IMR-90 (cell line): ENCODE data around the gene ITPK1. TPM values are rescaled to one million over a fixed set of nuclear protein-coding genes. Genes with fewer than 3 reads are reported as not detected.

Experiments used
- ATAC-seq: fragments of 200-7000 bp; cut with Tn5 transposase; 2 replicates; pipeline ENCODE4 v1.9.1; 2020; ENCODE audit warnings: low read depth, mild to moderate bottlenecking, moderate library complexity
- BruUV-seq: library from RNA; stranded (reverse); fragments of 400-500 nt; replicated peaks from 2 replicates; lab custom pipeline; 2021; lab: Mats Ljungman, UMichigan
- CTCF ChIA-PET: fragments of 300-600 bp; formaldehyde crosslinking; extraction: SDS; loops from one replicate; lab custom pipeline; 2021; ENCODE audit warnings: antibody characterized with exemption; lab: Yijun Ruan, JAX
- POLR2A ChIA-PET: fragments of 300-600 bp; sonication (Branson Sonifier 250); formaldehyde crosslinking; loops from one replicate; lab custom pipeline; 2022; ENCODE audit warnings: antibody characterized with exemption; ENCODE audit not compliant: unreplicated experiment; lab: Charles Lee
- DNase-seq: peaks from one replicate; pipeline ENCODE4 v3.0.0; 2013
- H2AFZ ChIP-seq: replicated peaks from 2 replicates; pipeline ENCODE3; 2013; ENCODE audit warnings: low read length, mild to moderate bottlenecking; ENCODE audit not compliant: poor library complexity
- H2AK5ac ChIP-seq: 2 replicates; pipeline ENCODE4 v1.6.1; 2013; ENCODE audit warnings: low read depth, low read length, inconsistent platforms
- H2AK9ac ChIP-seq: replicated peaks from 2 replicates; pipeline ENCODE3; 2013; ENCODE audit warnings: mild to moderate bottlenecking, low read depth, low read length, moderate library complexity; ENCODE audit not compliant: poor library complexity
- H2BK120ac ChIP-seq: 2 replicates; pipeline ENCODE4 v1.6.1; 2013; ENCODE audit warnings: low read depth, low read length, inconsistent platforms
- H2BK15ac ChIP-seq: 3 replicates; pipeline ENCODE4 v1.6.1; 2013; ENCODE audit warnings: low read depth, low read length, inconsistent platforms
- H2BK20ac ChIP-seq: 2 replicates; pipeline ENCODE4 v1.6.1; 2013; ENCODE audit warnings: low read depth, mild to moderate bottlenecking, inconsistent platforms, low read length, moderate library complexity
- H2BK5ac ChIP-seq: 2 replicates; pipeline ENCODE4 v1.6.1; 2013; ENCODE audit warnings: mild to moderate bottlenecking, low read depth, low read length, inconsistent platforms; ENCODE audit not compliant: poor library complexity, severe bottlenecking
- H3K14ac ChIP-seq: replicated peaks from 2 replicates; pipeline ENCODE4 v1.6.1; 2013; ENCODE audit warnings: low read depth, low read length, inconsistent platforms
- H3K18ac ChIP-seq: 2 replicates; pipeline ENCODE4 v1.6.1; 2013; ENCODE audit warnings: low read depth, low read length, control low read depth
- H3K23ac ChIP-seq: 2 replicates; pipeline ENCODE4 v1.6.1; 2013; ENCODE audit warnings: low read depth, low read length, inconsistent platforms
- H3K27ac ChIP-seq: 2 replicates; pipeline ENCODE4 v1.5.1; 2013; ENCODE audit warnings: mild to moderate bottlenecking, control low read depth, low read length; ENCODE audit not compliant: insufficient read depth
- H3K27me3 ChIP-seq: 2 replicates; pipeline ENCODE4 v1.6.1; 2013; ENCODE audit warnings: low read length; ENCODE audit not compliant: control insufficient read depth, insufficient read depth
- H3K36me3 ChIP-seq: 2 replicates; pipeline ENCODE4 v1.6.1; 2013; ENCODE audit warnings: low read length, mixed read lengths; ENCODE audit not compliant: control insufficient read depth, insufficient read depth
- H3K4ac ChIP-seq: 2 replicates; pipeline ENCODE4 v1.6.1; 2013; ENCODE audit warnings: low read depth, low read length, inconsistent platforms
- H3K4me1 ChIP-seq: 2 replicates; pipeline ENCODE4 v1.6.1; 2013; ENCODE audit warnings: low read length, mixed read lengths; ENCODE audit not compliant: control insufficient read depth, insufficient read depth
- H3K4me2 ChIP-seq: 2 replicates; pipeline ENCODE4 v1.6.1; 2013; ENCODE audit warnings: low read depth, mild to moderate bottlenecking, control low read depth, low read length, moderate library complexity
- H3K4me3 ChIP-seq: 2 replicates; pipeline ENCODE4 v1.5.1; 2013; ENCODE audit warnings: low read depth, mild to moderate bottlenecking, control low read depth, low read length, moderate library complexity; ENCODE audit not compliant: insufficient read depth
- H3K56ac ChIP-seq: 2 replicates; pipeline ENCODE4 v1.6.1; 2013; ENCODE audit warnings: low read length, inconsistent platforms; ENCODE audit not compliant: insufficient read depth; ENCODE audit errors: extremely low read depth
- H3K79me1 ChIP-seq, 2 experiments: 2 replicates each; pipeline ENCODE4 v1.6.1; 2013; ENCODE audit warnings: low read length in 2 of 2, inconsistent platforms in 1 of 2, low read depth in 1 of 2
- H3K9ac ChIP-seq: 2 replicates; pipeline ENCODE4 v1.6.1; 2013; ENCODE audit warnings: low read depth, low read length, control low read depth
- H3K9me1 ChIP-seq: 2 replicates; pipeline ENCODE4 v1.6.1; 2013; ENCODE audit warnings: low read length, inconsistent platforms; ENCODE audit not compliant: insufficient read depth
- H3K9me3 ChIP-seq: 2 replicates; pipeline ENCODE4 v1.6.1; 2013; ENCODE audit warnings: low read length; ENCODE audit not compliant: control insufficient read depth, insufficient read depth
- H4K20me1 ChIP-seq: 2 replicates; pipeline ENCODE4 v1.6.1; 2013; ENCODE audit warnings: low read length, inconsistent platforms; ENCODE audit not compliant: insufficient read depth
- H4K5ac ChIP-seq: 2 replicates; pipeline ENCODE4 v1.6.1; 2013; ENCODE audit warnings: mild to moderate bottlenecking, low read depth, low read length, control low read depth
- H4K8ac ChIP-seq, 2 experiments: 2 replicates each; pipeline ENCODE4 v1.6.1; 2013; ENCODE audit warnings: low read depth in 2 of 2, low read length in 2 of 2, control low read depth in 1 of 2, inconsistent platforms in 1 of 2
- H4K91ac ChIP-seq: 2 replicates; pipeline ENCODE4 v1.6.1; 2013; ENCODE audit warnings: low read depth, low read length, inconsistent platforms; ENCODE audit not compliant: insufficient read depth
- RFX5 ChIP-seq: IDR thresholded peaks from 2 replicates; pipeline ENCODE4 v1.8.0; 2012; ENCODE audit warnings: low read depth, mild to moderate bottlenecking, low read length, moderate library complexity
- USF2 ChIP-seq: fragments of 150-350 bp; IDR thresholded peaks from 2 replicates; pipeline ENCODE4 v1.6.1; 2017; ENCODE audit warnings: mild to moderate bottlenecking, antibody characterized with exemption, low read length, low read depth
- WGBS, 2 experiments: methylation state at CpG; one replicate each; pipeline versions ENCODE4 v1.1.5 to v1.1.7; 2013; ENCODE audit warnings: missing lambda C conversion rate in 2 of 2; ENCODE audit not compliant: insufficient read length in 1 of 2; ENCODE audit errors: extremely low coverage in 2 of 2; 5-methylcytosine and 5-hydroxymethylcytosine counted together
- dilution Hi-C: fragments of 300-500 bp; cut with HindIII; formaldehyde crosslinking; loops from one replicate; pipeline ENCODE4 v1.14.3; 2018; ENCODE audit warnings: low sequenced_read_pairs; ENCODE audit not compliant: unreplicated experiment
- in situ Hi-C: fragments of 300-500 bp; cut with MboI; formaldehyde crosslinking; loops from 3 replicates; pipeline ENCODE4 v1.14.3; 2019; ENCODE audit warnings: low sequenced_read_pairs, inconsistent platforms, mixed read lengths
- intact Hi-C: fragments of 100-400 bp; cut with micrococcal nuclease; formaldehyde crosslinking; loops from 2 replicates; pipeline ENCODE4 v1.10.0; 2022
- polyA plus RNA-seq, 3 experiments: library from polyadenylated mRNA; depleted of rRNA; stranded (reverse); fragments of >200 nt; gene quantifications; 2 replicates each; pipeline ENCODE4 v1.2.3, GENCODE V29; 2012; ENCODE audit warnings: low replicate concordance in 1 of 3
- total RNA-seq: library from RNA; depleted of rRNA; stranded (reverse); fragments of >200 nt; gene quantifications from 2 replicates; pipeline ENCODE4 v1.2.3, GENCODE V29; 2012

Gene ITPK1
- total and polyA plus RNA-seq, 2 of the 4 experiments (the other 2 are of a cell fraction): 21.7 to 26.9 TPM

GRCh38 chr14:93114068-93114710 lies 1.5 kb downstream of the ITPK1 start (continued):
- TF ChIP-seq USF2: no peak

- Histone ChIP-seq H2BK120ac (no peak overlapping the region), H2AK5ac (no peak overlapping the region), H3K23ac (no peak overlapping the region), H4K91ac (no peak overlapping the region), H3K27me3 (no peaks in the 10 kb centered on the region), H4K8ac (no peak overlapping the region), H3K4me2 (0 out of 2 replicates have a peak overlapping the region, but pooled peaks have one; percentile 12), H2BK20ac (no peak overlapping the region), H3K18ac (no peak overlapping the region), H3K4me1 (peaks cover 13% of the 10 kb centered on the region), H3K9ac (no peak overlapping the region), H3K4me3 (no peak overlapping the region), H3K14ac (no peak overlapping the region), H3K56ac (no peak overlapping the region), H3K9me3 (no peaks in the 10 kb centered on the region), H2BK5ac (no peak overlapping the region), H3K36me3 (no peaks in the 10 kb centered on the region), H2BK15ac (no peak overlapping the region), H3K79me1 (peaks cover 2 to 7% of the 10 kb centered on the region in 2 experiments; a peak in 2 of 4 replicates), H3K9me1 (peaks cover 6% of the 10 kb centered on the region; the same call in 1 of the 2 replicates), H3K27ac (no peak overlapping the region), H4K5ac (no peak overlapping the region), H4K20me1 (peaks cover 3% of the 10 kb centered on the region; the same call in 1 of the 2 replicates), H2AK9ac (no peak overlapping the region), H2AFZ (no peak overlapping the region), H3K4ac (no peak overlapping the region)
- intact Hi-C loops: loop anchor here (1.0 to 5.0 kb wide), 7 partner anchors 26 to 505 kb away; partner anchors contain the start of gene BTBD7
- ATAC-seq (no peak), DNase-seq (no peak)
- no TSS peak for BruUV-seq
- 61% methylated on average over 6 of the region's 8 CpGs; no CpG with 5 or more reads in 1 of the 2 experiments for WGBS, 2 experiments
- dilution Hi-C loops: no loop called here
- POLR2A ChIA-PET: no interaction called here
- in situ Hi-C loops: no loop called here
- no peak for TF ChIP-seq RFX5
- CTCF ChIA-PET: interaction anchor here (0.7 to 2.8 kb wide), 24 partner anchors 8 to 162 kb away, joined by 3 to 20 read pairs (median 4); partner anchors contain the start of genes GON7 and UBR7
Observed at GRCh38 chr14:93113678-93114067, 2.1 kb downstream of the ITPK1 start.
